ENCODE data around the gene ARMH4.

ARMH4 gene

DNA sequence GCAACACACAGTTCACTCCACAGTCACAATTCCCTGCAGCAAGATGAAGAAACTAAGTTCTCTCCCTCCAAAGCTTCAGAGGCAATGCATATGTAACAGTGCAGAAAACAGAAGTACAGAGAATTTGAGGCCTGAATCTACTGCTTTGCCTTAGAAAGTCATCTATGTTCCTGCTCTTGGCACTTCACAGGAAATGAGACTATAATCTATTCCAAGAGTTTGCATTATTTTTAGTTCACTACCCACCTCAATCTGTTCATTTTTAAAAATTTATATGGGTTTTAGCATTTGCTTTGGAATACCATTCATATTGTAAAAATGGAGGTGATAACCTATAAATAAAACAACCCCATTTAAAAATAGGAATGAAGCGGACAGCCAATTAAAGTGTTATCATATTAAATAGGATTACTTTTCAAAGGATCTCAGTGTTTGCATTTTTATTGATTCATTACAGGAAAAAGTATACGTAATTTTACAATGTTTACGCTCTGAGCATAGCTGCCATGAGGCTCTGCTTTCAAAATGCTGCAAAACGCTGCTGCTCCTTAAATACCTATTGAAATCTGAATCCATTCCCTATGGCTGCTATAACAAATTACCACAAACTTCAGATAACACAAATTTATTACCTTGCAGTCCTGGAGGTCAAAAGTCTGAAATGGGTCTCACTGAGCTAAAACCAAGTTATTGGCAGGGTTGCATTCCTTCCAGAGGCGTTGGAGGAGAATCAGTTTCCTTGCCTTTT lies 60.0 kb downstream of the ARMH4 start:
- DNase-seq, result no peak

DNA sequence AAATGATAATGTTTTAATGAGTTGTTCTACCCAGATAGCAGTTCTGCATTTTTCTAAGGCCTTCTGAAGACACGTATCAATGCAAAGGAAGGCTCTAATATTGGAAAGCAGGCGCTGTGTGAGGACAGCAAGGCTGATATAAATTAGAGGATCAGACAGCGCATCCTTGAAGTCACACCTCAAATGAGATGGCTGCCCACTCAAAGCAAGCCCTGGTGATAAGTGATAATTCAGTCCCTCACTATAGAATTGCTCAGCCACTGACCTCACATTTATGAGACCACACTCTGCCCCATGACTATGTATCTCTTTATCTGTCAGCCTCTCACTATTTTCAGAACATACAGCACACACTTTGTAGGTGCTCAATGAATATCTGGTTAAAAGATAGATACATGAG lies 62.4 kb downstream of the ARMH4 start:
- no peak for DNase-seq

DNA sequence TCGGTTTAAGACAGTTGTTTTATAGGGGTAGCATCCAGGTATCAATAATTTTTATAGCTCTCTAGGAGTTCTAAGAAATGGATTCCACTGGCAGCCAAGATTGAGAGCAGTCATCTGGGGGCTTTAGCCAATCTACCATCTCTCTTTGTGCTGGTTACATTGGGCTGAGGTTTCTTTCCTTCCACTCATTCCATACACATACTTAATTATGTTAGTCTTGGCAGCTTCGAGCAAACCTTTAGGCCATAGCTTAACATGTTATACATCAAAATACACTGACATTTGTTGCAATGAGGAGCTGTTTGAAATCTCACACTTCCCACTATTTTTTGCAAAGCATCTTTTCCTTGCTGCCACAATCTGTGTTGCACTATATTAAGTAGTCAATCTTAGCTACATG lies 63.1 kb downstream of the ARMH4 start:
- DNase-seq, result no peak

DNA sequence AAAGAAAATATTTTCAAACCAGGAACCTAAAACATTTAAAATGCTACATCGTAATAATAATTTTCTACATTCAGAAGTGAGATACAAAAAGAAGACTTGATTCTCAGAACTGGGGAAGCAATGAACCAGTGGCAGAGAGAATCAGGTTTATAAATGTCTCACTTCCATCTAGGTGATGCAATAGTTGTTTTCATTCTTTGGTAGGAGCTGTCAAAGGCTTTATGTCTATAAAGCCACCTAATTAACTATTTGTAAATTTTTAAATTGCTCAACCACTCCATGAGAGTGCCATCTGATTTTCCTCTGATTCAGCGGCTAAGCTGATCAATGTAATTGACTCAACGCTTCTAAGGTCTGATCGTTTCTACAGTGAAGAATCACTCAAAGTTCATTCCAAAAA lies 66.1 kb downstream of the ARMH4 start:
- DNase-seq, result no peak

DNA sequence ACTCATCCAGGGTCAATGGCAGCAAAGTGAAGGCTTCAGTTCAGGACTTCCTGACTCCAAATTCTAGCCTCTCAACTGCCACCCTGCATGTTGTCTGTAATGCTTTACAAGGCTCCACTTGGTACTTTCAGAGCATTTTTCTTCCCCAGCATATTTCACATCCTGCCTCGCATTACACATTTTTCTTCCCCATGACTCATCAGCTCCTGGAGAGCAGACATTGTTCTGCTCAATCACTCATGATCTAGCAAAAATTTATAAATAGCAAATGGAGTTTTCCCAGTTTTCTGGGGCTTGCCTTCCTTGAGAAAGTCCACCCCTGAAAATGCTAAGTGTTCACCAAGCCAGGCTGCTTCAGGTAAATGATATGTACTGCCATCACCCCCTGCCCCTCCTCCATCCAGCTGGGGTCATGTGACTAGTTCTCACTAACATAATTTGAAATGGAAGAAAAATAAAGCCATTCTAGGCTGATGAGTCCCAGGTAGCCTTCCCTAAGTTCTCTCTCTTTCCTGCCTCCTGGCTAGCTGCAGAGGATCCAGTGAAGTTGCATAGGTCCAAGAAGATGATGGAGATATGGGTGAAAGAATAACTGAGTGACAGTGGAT lies 69.4 kb downstream of the ARMH4 start:
- peak; percentile 96 for DNase-seq

DNA sequence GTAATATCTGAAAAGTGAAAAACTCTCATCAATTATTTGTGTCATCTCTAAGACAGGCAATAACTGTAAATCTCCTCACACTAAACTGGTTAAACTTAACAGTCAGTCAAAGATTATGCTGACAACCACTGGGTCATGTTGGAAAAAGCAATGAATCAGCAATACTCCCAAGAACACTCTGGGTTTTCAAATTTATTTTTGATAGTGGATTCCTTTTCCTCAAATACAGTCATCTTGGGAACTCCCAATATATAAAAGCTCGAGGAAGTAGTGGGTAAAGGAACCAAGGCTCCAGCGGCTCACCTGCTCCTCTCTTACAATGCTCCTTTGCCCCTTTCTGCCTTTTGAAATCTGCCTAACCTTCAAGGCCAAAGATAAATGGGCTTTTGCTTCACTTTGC lies 70.0 kb downstream of the ARMH4 start:
- DNase-seq, result peak; percentile 44

DNA sequence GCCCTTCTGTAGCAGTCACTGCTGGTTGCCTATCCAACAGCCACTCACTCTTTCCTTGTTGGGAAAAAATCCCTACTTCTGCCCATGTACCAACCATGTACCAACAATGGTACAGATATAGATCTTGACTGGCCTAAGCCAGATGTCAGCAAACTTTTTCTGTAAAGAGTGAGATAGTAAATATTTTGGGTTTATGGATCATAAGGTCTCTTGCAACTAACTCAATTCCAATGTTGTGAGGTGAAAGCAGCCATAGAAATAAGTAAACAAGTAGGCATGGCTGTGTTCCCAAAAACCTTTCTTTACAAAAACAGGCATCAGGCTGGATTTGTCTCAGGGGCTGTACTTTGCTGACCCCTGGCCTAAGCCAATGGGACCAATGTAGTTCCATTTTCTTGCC lies 73.5 kb downstream of the ARMH4 start:
- DNase-seq, result no peak

DNA sequence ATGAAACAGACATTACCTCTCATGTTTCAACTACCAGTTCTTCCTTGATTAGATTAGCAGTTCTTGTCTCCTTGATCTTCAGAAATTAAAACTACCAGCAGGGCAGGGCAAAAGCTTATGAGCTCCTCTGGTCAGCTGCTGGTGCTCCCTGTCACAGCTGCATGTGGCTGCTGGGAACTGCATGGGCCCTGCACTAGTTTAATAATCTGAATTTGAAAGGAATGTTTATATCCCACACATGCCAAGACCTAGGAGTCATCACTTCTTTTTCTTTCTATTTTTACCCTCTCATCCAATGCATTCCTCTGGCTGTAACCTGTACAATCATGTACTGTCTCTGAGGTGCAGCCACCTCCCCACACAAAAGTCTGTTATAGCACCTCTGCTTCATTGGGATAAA lies 73.9 kb downstream of the ARMH4 start:
- peak; percentile 98 for DNase-seq

DNA sequence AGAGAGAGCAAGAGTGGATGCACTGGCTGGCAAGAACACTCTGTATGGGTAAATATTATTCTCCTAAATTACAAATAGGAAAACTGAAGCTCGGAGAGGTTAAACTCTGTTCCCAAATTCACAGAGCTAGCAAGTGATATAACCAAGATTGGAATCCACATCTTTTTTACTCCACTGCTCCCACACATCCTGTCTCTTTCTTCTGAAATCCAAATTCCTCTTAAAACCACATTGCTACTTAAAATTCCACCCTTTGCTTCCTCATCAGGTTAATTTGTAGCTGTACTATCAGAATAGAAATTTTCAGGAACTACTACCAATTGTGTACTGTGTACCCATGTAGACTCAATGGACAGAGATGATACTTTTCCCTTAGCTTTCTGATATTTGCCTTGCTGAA lies 74.4 kb downstream of the ARMH4 start:
- DNase-seq, result peak; percentile 92

DNA sequence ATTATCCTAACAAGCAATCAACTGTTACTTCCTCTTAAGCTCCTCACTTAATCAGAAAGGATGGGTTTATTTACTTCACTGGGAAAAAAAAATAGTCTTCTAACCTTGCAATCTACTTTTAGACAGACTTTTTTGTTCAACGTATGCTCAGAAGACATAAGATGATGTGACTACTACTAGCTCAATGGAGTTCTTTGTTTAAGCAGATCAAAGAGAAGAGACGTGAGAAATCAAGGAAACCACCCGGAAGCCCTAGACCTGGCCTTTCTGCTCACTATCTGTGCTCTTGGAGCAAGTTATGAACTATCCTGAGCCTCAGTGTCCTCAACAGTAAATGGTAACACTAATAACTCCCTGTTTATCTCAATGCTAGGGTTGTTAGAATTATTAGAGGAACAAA lies 78.5 kb downstream of the ARMH4 start:
- no peak for DNase-seq

DNA sequence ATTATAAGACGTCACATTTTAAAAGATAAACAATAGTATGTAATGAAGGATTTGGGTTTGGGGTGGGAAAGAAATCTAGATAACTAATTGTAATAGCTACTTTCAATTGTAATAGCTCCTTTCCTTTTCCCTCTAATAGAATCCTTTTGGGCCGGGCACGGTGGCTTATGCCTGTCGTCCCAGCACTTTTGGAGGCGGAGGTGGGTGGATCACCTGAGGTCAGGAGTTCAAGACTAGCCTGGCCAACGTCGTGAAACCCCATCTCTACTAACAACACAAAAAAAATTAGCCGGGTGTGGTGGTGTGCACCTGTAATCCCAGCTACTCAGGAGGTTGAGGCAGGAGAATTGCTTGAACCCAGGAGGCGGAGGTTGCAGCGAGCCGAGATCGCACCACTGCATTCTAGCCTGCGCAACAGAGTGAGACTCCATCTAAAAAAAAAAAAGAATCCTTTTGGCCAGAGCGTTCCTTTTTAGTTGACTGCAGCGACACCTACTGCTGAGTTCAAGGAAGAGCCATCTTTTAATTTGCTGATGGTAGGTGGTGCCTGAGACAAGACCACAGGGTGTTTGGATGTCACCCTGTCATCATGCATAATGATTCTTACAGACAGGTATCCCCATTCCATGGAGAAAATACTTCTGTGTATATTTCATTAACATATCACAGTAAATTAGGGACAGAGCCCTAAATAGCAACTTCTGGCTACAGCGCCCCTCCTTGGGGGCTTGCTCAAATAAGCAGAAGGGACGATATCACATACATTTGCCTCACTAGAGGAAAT lies 79.5 kb downstream of the ARMH4 start:
- DNase-seq, result peak; percentile 50

DNA sequence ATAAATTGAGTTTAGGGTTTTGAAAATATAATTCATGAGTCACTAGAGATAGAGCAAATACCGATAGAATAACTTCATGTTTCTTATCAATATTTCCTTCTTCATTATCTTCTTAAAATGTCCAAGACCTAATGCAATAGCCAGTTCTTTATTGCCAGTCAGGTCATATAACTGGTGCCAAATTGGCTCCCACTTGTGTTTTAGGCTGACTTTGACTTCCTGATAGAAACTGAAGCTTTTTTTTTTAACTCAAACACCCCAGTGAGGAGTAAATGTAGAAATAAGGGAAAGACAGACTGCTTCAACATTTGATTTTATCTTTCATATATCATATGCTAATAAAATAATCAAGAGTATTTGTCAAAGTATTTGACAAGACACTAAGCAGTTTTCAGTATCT lies 80.7 kb downstream of the ARMH4 start:
- no peak for DNase-seq

DNA sequence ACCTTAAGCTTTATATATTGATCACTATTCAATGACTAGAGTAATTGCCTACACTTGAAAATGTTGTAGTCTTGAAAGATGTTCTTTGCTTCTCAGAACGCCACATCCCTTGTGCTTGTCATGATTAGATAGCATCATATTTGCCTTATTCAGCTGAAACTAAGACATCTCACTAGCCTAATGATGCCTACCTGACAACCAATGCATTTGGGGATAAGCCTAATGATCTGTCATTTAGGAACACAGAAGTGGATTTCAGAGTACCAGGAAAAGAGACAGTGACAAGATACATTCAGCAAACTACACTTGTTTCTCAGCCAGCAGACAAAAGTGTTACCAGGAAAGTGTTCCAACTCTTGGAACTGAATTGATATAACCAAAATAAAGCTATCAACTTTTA lies 83.7 kb downstream of the ARMH4 start:
- no peak for DNase-seq

DNA sequence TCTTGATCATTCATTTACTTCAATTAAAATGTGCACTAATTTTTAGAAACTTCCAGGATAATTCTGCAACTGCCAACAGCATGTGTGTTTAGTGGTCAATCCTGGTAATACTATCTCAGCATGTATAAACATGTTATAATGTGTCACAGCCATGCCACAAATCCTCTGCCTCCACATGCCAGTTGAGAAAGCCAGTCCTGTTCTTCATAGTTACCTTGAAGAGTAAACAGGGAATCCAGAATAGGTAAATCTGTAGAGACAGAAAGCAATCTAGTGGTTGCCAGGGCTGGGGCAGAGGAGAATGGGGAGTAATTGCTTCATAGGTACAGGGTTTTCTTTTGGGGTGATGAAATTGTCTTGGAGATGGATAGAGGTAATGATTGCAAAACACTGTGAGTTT lies 85.9 kb downstream of the ARMH4 start:
- DNase-seq, result no peak

DNA sequence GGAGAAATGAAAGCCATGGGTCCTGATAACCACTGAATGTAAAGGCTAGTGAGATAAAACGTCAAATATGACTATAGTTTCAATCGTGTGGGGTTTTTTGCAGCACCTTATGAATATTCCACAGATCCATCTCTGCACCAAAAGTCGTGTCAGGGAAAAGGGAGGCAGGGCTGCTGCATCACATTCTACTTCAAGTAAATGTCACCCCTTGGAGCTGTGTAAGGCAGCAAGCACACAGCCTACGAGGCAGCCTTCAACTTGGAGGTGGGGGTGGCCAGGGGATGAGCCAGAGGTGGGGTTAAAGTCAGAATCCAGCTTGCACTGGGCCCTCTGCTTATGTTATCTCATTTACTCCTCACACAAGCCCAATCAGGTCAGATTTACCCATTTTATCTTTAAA lies 90.4 kb downstream of the ARMH4 start:
- DNase-seq, result no peak

DNA sequence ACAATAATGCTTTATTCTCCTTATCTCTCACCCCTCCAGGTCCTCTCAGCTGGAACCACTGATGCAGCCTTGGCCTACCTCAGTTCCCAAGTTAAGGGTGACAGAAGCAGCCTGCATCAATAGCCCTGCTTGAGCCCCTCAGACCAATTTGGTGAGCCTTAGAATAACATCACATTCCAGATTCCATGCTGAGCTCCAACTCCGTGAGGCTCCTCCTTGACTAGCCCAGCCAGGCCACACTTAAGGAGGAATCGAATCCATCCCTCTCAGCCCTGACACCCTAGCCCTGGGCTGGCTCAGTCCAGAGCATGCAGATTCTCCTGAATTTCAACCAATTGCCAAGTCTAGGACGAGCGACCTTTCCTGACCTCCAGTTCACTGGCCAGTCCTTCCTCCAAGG lies 91.1 kb downstream of the ARMH4 start:
- no peak for DNase-seq

DNA sequence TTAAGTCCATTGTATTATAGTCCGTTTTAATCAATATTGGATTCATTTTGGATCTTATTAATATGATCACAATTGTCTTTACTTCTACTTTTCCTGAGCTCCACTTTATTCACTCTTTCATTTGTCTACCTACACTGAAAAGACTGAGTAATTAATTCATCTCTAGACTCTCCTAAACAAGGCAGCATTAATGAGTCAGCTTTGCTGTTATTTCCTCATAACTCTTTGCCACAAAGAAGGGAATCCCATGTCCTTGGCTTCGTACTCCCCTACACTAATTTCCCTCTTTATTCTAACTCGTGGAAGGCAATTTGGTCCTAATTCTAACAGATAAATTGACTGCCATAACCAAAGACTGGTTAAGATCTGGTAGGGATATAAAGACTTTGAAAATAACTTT lies 91.9 kb downstream of the ARMH4 start:
- peak; percentile 29 for DNase-seq

DNA sequence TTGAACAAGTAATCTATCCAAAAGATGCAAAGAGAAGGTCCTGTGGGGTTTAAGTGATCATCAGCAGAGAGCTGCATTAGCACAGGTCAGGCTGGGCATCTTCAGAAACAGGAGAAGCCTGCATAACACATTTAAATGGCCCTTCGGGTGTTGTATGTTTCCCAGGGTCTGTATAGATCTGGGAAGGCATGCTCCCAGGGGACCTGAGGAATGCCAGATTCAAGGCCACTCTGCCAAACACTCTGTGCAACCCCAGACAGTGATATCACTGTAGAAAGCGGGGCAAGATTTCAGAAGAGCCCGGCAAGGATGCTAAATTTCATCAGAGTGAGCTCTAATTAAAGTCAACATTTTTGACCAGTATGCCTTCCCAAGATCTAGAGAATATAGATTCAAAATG lies 92.9 kb downstream of the ARMH4 start:
- no peak for DNase-seq

DNA sequence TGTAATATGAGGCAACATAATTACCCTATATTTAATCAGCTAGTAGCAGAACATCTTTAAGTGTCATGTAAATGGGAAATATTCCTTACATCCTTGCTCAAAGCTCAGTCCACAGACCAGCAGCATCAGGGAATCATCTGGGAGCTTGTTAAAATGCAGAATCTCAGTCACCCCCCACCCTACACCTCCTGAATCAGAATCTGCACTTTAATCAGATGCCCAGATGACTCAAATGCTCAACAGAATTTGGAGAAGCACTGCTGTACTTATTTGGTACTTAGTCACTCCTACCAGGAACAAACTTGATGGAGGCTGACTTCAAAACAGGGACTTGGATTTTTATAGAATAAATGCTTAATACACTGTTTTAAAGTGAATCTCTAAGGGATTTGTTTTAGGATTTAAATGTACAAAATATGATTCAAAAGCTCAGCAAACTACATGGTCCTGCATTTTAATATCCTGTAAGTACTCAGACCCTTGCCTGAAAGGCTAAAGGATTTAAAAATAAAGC lies 96.5 kb downstream of the ARMH4 start:
- DNase-seq, result no peak

DNA sequence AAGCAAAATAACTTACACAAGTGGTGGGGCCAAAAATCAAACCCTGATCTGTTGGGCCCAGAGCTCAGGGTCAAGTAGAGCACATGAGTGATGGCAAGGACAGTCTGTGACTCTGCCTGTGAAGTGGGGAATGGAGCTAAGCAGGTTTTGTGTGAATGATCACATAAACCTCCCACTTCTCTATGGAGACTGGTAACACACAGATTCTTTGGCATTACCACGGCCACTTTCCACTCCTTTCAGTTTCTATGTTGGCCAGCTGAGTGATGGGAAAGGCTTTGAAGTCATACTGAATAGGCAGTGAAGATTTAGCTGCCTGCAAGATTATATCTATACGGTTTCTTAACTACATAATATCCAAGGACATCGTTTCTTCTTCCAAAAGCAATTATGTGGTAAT lies 97.9 kb downstream of the ARMH4 start:
- no peak for DNase-seq

DNA sequence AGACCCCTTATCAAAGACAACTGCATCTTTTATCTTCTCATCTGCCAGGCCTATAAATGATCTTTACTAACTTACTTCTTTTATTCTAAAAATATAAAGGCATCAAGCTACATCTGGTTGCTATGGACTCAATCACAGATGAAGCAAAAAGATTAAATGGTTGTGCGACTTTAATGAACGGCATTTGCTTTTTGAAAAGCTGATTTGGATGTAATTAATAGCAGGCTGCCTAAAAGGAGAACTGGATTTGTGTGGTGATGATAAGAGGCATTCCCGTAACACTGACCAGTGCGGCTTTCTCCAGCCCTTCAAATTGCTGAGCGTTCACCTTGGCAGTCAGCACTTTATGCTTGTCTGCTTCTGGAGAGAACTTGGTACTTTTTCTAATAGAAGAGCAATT lies 103.8 kb downstream of the ARMH4 start:
- DNase-seq, result no peak

DNA sequence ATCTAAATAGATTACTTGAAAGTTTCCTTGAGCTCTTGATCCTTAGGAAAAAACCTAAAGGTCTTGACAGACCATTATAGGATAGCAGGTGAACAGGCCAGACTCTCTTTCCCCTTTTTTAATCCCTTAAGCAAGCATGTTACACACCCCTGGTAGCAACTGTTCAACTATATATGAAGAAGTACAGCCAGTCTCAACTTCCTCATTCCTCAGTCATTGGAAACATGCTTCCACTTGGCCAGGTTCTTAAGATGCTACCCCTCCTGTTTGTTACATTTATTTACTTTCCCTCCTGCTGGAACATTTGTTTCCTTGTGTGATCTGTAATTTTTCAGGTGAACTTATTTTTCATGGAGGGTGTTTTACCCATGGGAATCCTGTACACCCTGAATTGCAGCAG lies 124.1 kb downstream of the ARMH4 start:
- peak; percentile 6 for DNase-seq

DNA sequence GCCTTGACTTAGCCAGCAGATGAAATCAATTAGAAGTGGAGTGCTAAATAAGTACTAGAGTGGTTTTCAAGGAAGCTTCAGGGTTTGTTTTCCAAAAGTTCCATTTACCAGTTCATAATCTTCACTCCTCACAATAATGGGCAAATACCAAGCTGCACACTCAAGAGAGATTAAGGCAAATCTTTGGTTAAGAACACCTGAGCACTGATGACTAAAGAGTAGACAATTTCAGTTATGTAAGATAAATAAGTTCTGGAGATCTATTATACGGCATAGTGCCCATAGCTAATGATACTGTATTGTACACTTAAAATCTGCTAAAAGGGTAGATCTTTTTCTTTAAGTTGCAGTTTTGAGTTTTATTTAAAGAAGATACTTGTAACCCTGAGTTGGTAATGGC lies 125.0 kb downstream of the ARMH4 start:
- DNase-seq, result peak; percentile 7

DNA sequence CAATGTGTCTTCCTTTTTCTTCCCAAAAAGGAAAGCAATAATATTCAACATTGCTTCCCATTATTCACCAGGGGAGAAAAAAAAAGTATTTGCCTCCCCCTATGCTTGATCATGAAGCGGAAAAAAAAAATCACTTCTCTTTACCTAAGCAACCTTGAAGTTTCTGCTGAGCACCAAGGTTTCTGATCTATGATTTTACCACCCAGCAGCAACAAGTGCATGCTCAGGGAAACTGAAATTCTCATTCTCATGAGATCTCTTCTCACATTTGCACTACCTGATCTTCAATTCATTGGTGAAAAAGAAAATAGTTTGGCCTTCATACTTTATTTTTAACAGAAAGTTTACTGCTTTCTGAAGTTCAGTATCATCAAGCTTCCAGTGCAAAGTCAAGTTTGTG lies 125.8 kb downstream of the ARMH4 start:
- no peak for DNase-seq
